ENCODE results near the gene DNALI1.

- no peak for TF ChIP-seq POU6F1 (CRISPR knock-in tag; IDR thresholded peaks at IDR 0.05; ENCODE audit: borderline replicate concordance, low read depth)
- TF ChIP-seq ZFP3 (CRISPR knock-in tag; IDR thresholded peaks at IDR 0.05) = no peak
- no peak for TF ChIP-seq RARB (CRISPR knock-in tag; IDR thresholded peaks at IDR 0.05)
Observed at GRCh38 chr1:37561133-37562132, 4.7 kb downstream of the DNALI1 start.

Data from SK-N-SH treated with all-trans-retinoic acid at 6 μM for 48 hours (cell line).